Trophoblast cell (in vitro differentiated cells and primary cell): Measurements from ENCODE around the gene AOPEP.

Source experiments
- DNase-seq, 2 donors: peaks; one replicate each; pipeline ENCODE4 v3.0.0-alpha.2; 2016
- H2AFZ ChIP-seq: 2 replicates; pipeline ENCODE4 v1.6.1; 2013; ENCODE audit warnings: low read length, moderate library complexity, mild to moderate bottlenecking; ENCODE audit not compliant: insufficient read depth, poor library complexity
- H2AK5ac ChIP-seq: 2 replicates; pipeline ENCODE4 v1.6.1; 2013; ENCODE audit warnings: mild to moderate bottlenecking, low read length
- H2BK120ac ChIP-seq: 2 replicates; pipeline ENCODE4 v1.6.1; 2013; ENCODE audit warnings: low read length, mild to moderate bottlenecking, moderate library complexity; ENCODE audit not compliant: insufficient read depth, poor library complexity
- H2BK12ac ChIP-seq: 2 replicates; pipeline ENCODE4 v1.6.1; 2013; ENCODE audit warnings: mild to moderate bottlenecking, low read length, moderate library complexity
- H2BK5ac ChIP-seq: 2 replicates; pipeline ENCODE4 v1.6.1; 2013; ENCODE audit warnings: low read length, low read depth, moderate library complexity, mild to moderate bottlenecking; ENCODE audit not compliant: poor library complexity
- H3K14ac ChIP-seq: 2 replicates; pipeline ENCODE4 v1.6.1; 2013; ENCODE audit warnings: mild to moderate bottlenecking, low read length
- H3K18ac ChIP-seq: 2 replicates; pipeline ENCODE4 v1.6.1; 2013; ENCODE audit warnings: mild to moderate bottlenecking, low read length
- H3K23ac ChIP-seq: 2 replicates; pipeline ENCODE4 v1.6.1; 2013; ENCODE audit warnings: low read length
- H3K27ac ChIP-seq: 2 replicates; pipeline ENCODE4 v1.5.1; 2013; ENCODE audit warnings: low read depth, mild to moderate bottlenecking, inconsistent platforms, low read length, moderate library complexity
- H3K27me3 ChIP-seq: 2 replicates; pipeline ENCODE4 v1.6.1; 2013; ENCODE audit warnings: inconsistent platforms, mild to moderate bottlenecking, low read length, moderate library complexity; ENCODE audit not compliant: insufficient read depth
- H3K36me3 ChIP-seq, 2 experiments: 1 replicate in 1 of 2; 2 replicates in 1 of 2; pipeline ENCODE4 v1.6.1; 2013; ENCODE audit warnings: low read length in 2 of 2, mild to moderate bottlenecking in 2 of 2, moderate library complexity in 1 of 2; ENCODE audit not compliant: insufficient read depth in 2 of 2, control insufficient read depth in 1 of 2
- H3K4ac ChIP-seq: 2 replicates; pipeline ENCODE4 v1.6.1; 2013; ENCODE audit warnings: low read depth, mild to moderate bottlenecking, low read length, moderate library complexity
- H3K4me1 ChIP-seq, 2 experiments: 1 replicate in 1 of 2; 2 replicates in 1 of 2; pipeline ENCODE4 v1.6.1; 2013; ENCODE audit warnings: low read length in 2 of 2, mild to moderate bottlenecking in 2 of 2, moderate library complexity in 1 of 2; ENCODE audit not compliant: insufficient read depth in 2 of 2, control insufficient read depth in 1 of 2
- H3K4me2 ChIP-seq: 2 replicates; pipeline ENCODE4 v1.6.1; 2013; ENCODE audit warnings: inconsistent platforms, mild to moderate bottlenecking, low read length, moderate library complexity
- H3K4me3 ChIP-seq: 2 replicates; pipeline ENCODE4 v1.5.1; 2013; ENCODE audit warnings: mild to moderate bottlenecking, low read depth, low read length, inconsistent platforms
- H3K79me1 ChIP-seq: one replicate; pipeline ENCODE4 v1.6.1; 2013; ENCODE audit warnings: low read length
- H3K79me2 ChIP-seq: 2 replicates; pipeline ENCODE4 v1.6.1; 2013; ENCODE audit warnings: low read length, mild to moderate bottlenecking; ENCODE audit not compliant: control insufficient read depth, insufficient read depth, poor library complexity
- H3K9ac ChIP-seq: 2 replicates; pipeline ENCODE4 v1.6.1; 2013; ENCODE audit warnings: mild to moderate bottlenecking, low read length
- H3K9me3 ChIP-seq: 2 replicates; pipeline ENCODE4 v1.6.1; 2013; ENCODE audit warnings: low read depth, mild to moderate bottlenecking, control low read depth, inconsistent platforms, low read length; ENCODE audit not compliant: insufficient read depth
- H4K12ac ChIP-seq: 2 replicates; pipeline ENCODE4 v1.6.1; 2013; ENCODE audit warnings: low read depth, mild to moderate bottlenecking, low read length, moderate library complexity
- H4K8ac ChIP-seq: 2 replicates; pipeline ENCODE4 v1.6.1; 2013; ENCODE audit warnings: low read depth, mild to moderate bottlenecking, low read length, moderate library complexity
- H4K91ac ChIP-seq: one replicate; pipeline ENCODE4 v1.6.1; 2013; ENCODE audit warnings: low read depth, mild to moderate bottlenecking, low read length, moderate library complexity
- WGBS: extraction: QIAGEN DNeasy Blood & Tissue Kit; methylation state at CpG from one replicate; pipeline ENCODE4 v1.1.7; 2013; ENCODE audit warnings: missing lambda C conversion rate; ENCODE audit not compliant: insufficient read length, insufficient coverage; ENCODE audit errors: extremely low coverage; 5-methylcytosine and 5-hydroxymethylcytosine counted together

The AOPEP gene

DNA sequence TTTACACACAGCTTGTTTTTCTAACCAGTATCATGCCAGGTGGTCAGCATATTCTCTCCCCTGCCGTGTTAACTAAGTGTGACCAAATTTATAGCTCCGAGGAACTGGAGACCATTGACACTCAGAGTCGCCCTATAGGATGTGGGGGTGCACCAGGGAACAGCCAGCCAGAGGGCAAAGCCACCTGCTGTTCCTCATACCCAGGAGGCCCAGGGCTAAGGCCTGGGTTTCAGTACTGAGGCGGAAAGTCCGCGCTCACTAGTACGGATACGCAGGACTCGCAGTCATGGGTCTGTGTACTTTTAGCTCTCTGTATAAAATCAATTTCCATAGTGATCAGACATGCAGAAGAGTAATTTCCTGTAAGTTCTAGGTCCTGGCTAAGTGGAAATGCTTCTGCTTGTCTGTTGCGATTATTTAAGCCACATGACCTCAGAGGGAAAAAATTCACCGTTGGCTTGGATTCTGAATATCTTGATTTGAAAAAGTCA, 247.0 kb downstream of the AOPEP start:
- H4K12ac ChIP-seq, result no peak overlapping the region
- no peak overlapping the region for H3K4me3 ChIP-seq
- no peak overlapping the region for H3K18ac ChIP-seq
- no peak overlapping the region for H3K4me2 ChIP-seq
- no peaks in the 10 kb centered on the region for H3K36me3 ChIP-seq
- no CpG with 5 or more reads among the region's 11 CpGs for WGBS
- no peak overlapping the region for H3K14ac ChIP-seq
- no peaks in the 10 kb centered on the region for H3K27me3 ChIP-seq
- no peak overlapping the region for H2BK120ac ChIP-seq
- H3K23ac ChIP-seq, result no peak overlapping the region
- H3K9ac ChIP-seq, result no peak overlapping the region
- no peaks in the 10 kb centered on the region for H3K79me1 ChIP-seq
- H2BK12ac ChIP-seq, result no peak overlapping the region
- no peaks in the 10 kb centered on the region for H3K9me3 ChIP-seq
- H3K27ac ChIP-seq, result no peak overlapping the region
- H2BK5ac ChIP-seq, result no peak overlapping the region
- no peak overlapping the region for H4K91ac ChIP-seq
- H3K79me2 ChIP-seq, result no peaks in the 10 kb centered on the region
- no peak overlapping the region for H4K8ac ChIP-seq
- H2AK5ac ChIP-seq, result no peak overlapping the region
- DNase-seq, result no peak
- H3K4me1 ChIP-seq, result no peaks in the 10 kb centered on the region
- H3K4ac ChIP-seq, result no peak overlapping the region
- no peak overlapping the region for H2AFZ ChIP-seq

DNA sequence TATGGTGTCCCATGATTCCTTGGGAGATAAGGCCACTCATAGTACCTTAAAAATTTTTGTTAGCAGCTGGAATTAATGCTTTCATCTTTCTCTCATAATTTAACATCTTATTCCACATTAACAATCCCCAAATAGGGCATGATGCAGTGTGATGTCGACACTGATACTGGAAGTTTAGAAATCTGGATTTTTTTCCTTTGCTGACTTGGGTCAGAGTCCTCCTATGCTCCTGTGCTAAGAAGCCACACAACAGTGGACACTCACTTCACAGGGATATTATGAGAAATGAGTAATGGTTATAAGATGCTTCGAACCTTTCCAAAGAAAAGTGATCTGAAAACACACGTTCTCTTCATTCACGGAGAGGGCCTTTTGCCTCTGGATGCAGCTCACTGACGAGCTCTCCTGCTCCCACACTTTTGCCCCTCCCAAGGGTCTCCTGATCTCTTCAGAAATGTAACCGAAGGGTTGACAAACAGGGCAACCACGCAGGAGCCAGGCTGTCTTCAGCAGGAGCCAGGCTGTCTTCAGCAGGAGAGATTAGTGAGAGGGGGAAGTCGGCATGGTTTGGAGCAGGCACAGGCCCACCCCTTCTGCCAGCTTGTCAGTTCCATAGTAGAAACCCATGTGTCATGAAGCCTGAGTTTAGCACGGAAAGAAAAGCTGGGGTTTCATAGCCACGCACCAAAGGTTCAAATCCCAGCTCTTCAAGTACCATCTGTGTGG, 247.8 kb downstream of the AOPEP start:
- no CpG with 5 or more reads among the region's 10 CpGs for WGBS
- no peaks in the 10 kb centered on the region for H3K4me1 ChIP-seq
- no peak overlapping the region for H2BK12ac ChIP-seq
- no peak overlapping the region for H3K18ac ChIP-seq
- no peak overlapping the region for H3K9ac ChIP-seq
- no peaks in the 10 kb centered on the region for H3K79me1 ChIP-seq
- no peaks in the 10 kb centered on the region for H3K27me3 ChIP-seq
- H3K79me2 ChIP-seq, result no peaks in the 10 kb centered on the region
- H3K4me2 ChIP-seq, result no peak overlapping the region
- H2AK5ac ChIP-seq, result no peak overlapping the region
- H3K36me3 ChIP-seq, result no peaks in the 10 kb centered on the region
- H2BK5ac ChIP-seq, result no peak overlapping the region
- no peak overlapping the region for H4K12ac ChIP-seq
- H3K9me3 ChIP-seq, result no peaks in the 10 kb centered on the region
- no peak overlapping the region for H3K23ac ChIP-seq
- no peak for DNase-seq
- no peak overlapping the region for H4K91ac ChIP-seq
- no peak overlapping the region for H4K8ac ChIP-seq
- H3K4me3 ChIP-seq, result no peak overlapping the region
- no peak overlapping the region for H3K4ac ChIP-seq
- H2BK120ac ChIP-seq, result no peak overlapping the region
- H2AFZ ChIP-seq, result no peak overlapping the region
- no peak overlapping the region for H3K14ac ChIP-seq
- no peak overlapping the region for H3K27ac ChIP-seq

DNA sequence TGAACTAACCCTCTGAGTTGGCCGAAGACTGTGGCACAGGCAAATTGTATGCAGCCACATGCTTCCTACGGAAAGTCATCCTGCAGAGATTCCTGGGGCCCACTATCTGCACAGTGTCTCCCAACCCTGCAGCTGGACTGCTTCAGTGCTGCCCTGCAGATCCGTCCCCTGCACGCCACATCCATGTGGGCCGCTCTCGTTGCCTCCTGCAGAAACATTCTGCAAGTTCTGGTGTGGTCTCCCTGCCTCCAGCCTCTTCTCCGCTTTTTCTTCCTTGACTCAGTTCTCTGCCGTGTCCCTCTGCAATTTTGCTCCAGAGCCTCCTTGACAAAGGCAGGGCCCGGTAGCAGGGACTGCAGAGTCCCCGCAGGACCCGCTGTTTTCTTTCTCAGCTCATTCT, 249.0 kb downstream of the AOPEP start:
- Histone ChIP-seq H3K27me3 (no peaks in the 10 kb centered on the region), H2BK120ac (no peak overlapping the region), H3K4ac (no peak overlapping the region), H2AK5ac (no peak overlapping the region), H3K4me3 (no peak overlapping the region), H3K18ac (no peak overlapping the region), H3K14ac (no peak overlapping the region), H4K8ac (no peak overlapping the region), H3K79me2 (no peaks in the 10 kb centered on the region), H2BK5ac (no peak overlapping the region), H3K36me3 (no peaks in the 10 kb centered on the region), H3K27ac (no peak overlapping the region), H4K91ac (no peak overlapping the region), H3K4me2 (no peak overlapping the region), H3K79me1 (peaks cover 3% of the 10 kb centered on the region), H3K23ac (no peak overlapping the region), H2BK12ac (no peak overlapping the region), H3K4me1 (peaks cover 5 to 6% of the 10 kb centered on the region in 2 experiments), H4K12ac (no peak overlapping the region), H3K9ac (no peak overlapping the region), H2AFZ (no peak overlapping the region), H3K9me3 (no peaks in the 10 kb centered on the region)
- WGBS, result no CpG with 5 or more reads among the region's 11 CpGs
- DNase-seq, result no peak

DNA sequence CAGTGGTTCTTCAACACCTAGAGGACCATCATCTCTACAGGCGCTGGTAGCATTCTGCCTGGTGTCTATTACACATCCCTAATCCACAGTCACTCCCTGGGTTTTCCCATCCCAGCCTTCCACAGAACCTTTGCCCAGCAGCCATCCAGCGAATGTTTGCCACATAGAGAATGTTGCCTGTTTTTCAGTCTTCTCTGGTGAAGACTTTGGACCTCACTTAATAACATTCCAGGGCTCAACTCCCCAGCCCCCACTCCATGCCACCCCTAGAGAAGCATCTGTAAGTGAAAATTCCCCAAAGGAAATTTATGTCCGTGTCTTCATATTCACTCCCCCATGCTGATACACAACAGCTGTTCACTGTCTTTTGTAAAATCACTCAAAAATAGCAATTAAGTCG, 249.6 kb downstream of the AOPEP start:
- Histone ChIP-seq H2BK12ac (no peak overlapping the region), H4K91ac (no peak overlapping the region), H3K14ac (no peak overlapping the region), H2BK5ac (no peak overlapping the region), H2AFZ (no peak overlapping the region), H3K79me1 (peaks cover 8% of the 10 kb centered on the region), H3K79me2 (no peaks in the 10 kb centered on the region), H2BK120ac (no peak overlapping the region), H3K4me3 (no peak overlapping the region), H3K9me3 (no peaks in the 10 kb centered on the region), H4K12ac (no peak overlapping the region), H3K27ac (no peak overlapping the region), H3K4me1 (peaks cover 11 to 12% of the 10 kb centered on the region in 2 experiments), H3K4ac (no peak overlapping the region), H2AK5ac (no peak overlapping the region), H3K23ac (no peak overlapping the region), H3K18ac (no peak overlapping the region), H3K36me3 (no peaks in the 10 kb centered on the region), H3K9ac (no peak overlapping the region), H3K27me3 (no peaks in the 10 kb centered on the region), H4K8ac (no peak overlapping the region), H3K4me2 (no peak overlapping the region)
- WGBS, result no CpG with 5 or more reads among the region's 4 CpGs
- DNase-seq, result no peak
